Upper lobe of right lung (tissue), 1 donor: ENCODE data around the gene ADAMTSL3. TPM values are rescaled to one million over a fixed set of nuclear protein-coding genes. Genes with fewer than 3 reads are reported as not detected.

Source experiments
- ATAC-seq: fragments of 200-7000 bp; cut with Tn5 transposase; one replicate; pipeline ENCODE4 v1.9.1; 2020; ENCODE audit warnings: mild to moderate bottlenecking, moderate library complexity
- DNase-seq: peaks from one replicate; pipeline ENCODE4 v3.0.0-alpha.2; 2020
- H3K27ac ChIP-seq: fragments of 200-600 bp; one replicate; pipeline ENCODE4 v1.8.0; 2022
- H3K27me3 ChIP-seq: fragments of 200-600 bp; one replicate; pipeline ENCODE4 v1.8.0; 2022; ENCODE audit warnings: mild to moderate bottlenecking
- H3K36me3 ChIP-seq: fragments of 200-600 bp; one replicate; pipeline ENCODE4 v1.8.0; 2022
- H3K4me1 ChIP-seq: fragments of 200-600 bp; one replicate; pipeline ENCODE4 v1.8.0; 2022
- H3K4me3 ChIP-seq: fragments of 200-600 bp; one replicate; pipeline ENCODE4 v1.8.0; 2022; ENCODE audit warnings: mild to moderate bottlenecking
- H3K9me3 ChIP-seq: fragments of 200-600 bp; one replicate; pipeline ENCODE4 v1.8.0; 2022
- CTCF ChIP-seq: fragments of 200-600 bp; IDR thresholded peaks from one replicate; pipeline ENCODE4 v1.8.0; 2022; ENCODE audit warnings: antibody characterized with exemption
- intact Hi-C: fragments of 100-400 bp; cut with DNase I; formaldehyde crosslinking; loops from one replicate; pipeline ENCODE4 v1.11.0; 2022
- total RNA-seq: library from RNA; stranded (reverse); fragmentation: NEBNext Ultra II Directional; extraction: Animal tissue kit (Norgen Biotek cat#: 25700); gene quantifications from one replicate; pipeline ENCODE4 v1.2.1, GENCODE V29; 2021
- donor health status: DM: no; HTN: yes; CAD: no; lungs with severe emphysema.

ADAMTSL3 gene
- total RNA-seq, 1 donor from 2014 or later = 26.2 TPM

GRCh38 chr15:83846847-83847246 is 192.9 kb downstream of the ADAMTSL3 start:
- ATAC-seq = no peak
- peaks cover 18% of the 10 kb centered on the region for H3K4me1 ChIP-seq

GRCh38 chr15:83848315-83849050 is 194.6 kb downstream of the ADAMTSL3 start:
- Histone ChIP-seq H3K4me1 (peaks cover 18% of the 10 kb centered on the region), H3K27ac (no peak overlapping the region), H3K27me3 (no peaks in the 10 kb centered on the region), H3K9me3 (no peaks in the 10 kb centered on the region), H3K36me3 (no peaks in the 10 kb centered on the region), H3K4me3 (no peak overlapping the region)
- no peak for DNase-seq
- TF ChIP-seq CTCF = no peak
- ATAC-seq = no peak
- intact Hi-C loops = no loop called here

More at GRCh38 chr15:83846847-83847246, 192.9 kb downstream of the ADAMTSL3 start:
- intact Hi-C loops = no loop called here
- no peaks in the 10 kb centered on the region for H3K9me3 ChIP-seq
- H3K27me3 ChIP-seq = no peaks in the 10 kb centered on the region
- DNase-seq = no peak
- no peak overlapping the region for H3K27ac ChIP-seq
- no peaks in the 10 kb centered on the region for H3K36me3 ChIP-seq
- H3K4me3 ChIP-seq = no peak overlapping the region
- no peak for TF ChIP-seq CTCF

- Histone ChIP-seq H3K4me3 (no peak overlapping the region), H3K27me3 (no peaks in the 10 kb centered on the region), H3K9me3 (no peaks in the 10 kb centered on the region), H3K4me1 (peaks cover 18% of the 10 kb centered on the region), H3K36me3 (no peaks in the 10 kb centered on the region), H3K27ac (no peak overlapping the region)
- ATAC-seq = no peak
- DNase-seq = no peak
- intact Hi-C loops = no loop called here
- no peak for TF ChIP-seq CTCF
Measured at GRCh38 chr15:83850015-83850414, 196.1 kb downstream of the ADAMTSL3 start.

GRCh38 chr15:83850501-83851245 is 196.8 kb downstream of the ADAMTSL3 start:
- Histone ChIP-seq H3K27me3 (no peaks in the 10 kb centered on the region), H3K4me3 (no peak overlapping the region), H3K36me3 (no peaks in the 10 kb centered on the region), H3K4me1 (peaks cover 16% of the 10 kb centered on the region), H3K27ac (no peak overlapping the region), H3K9me3 (no peaks in the 10 kb centered on the region)
- ATAC-seq (no peak), DNase-seq (no peak)
- TF ChIP-seq CTCF = no peak
- intact Hi-C loops = no loop called here

- no peaks in the 10 kb centered on the region for H3K27me3 ChIP-seq
- no peaks in the 10 kb centered on the region for H3K4me1 ChIP-seq
- no peaks in the 10 kb centered on the region for H3K9me3 ChIP-seq
- ATAC-seq = no peak
- no peak overlapping the region for H3K27ac ChIP-seq
- no peak overlapping the region for H3K4me3 ChIP-seq
- intact Hi-C loops = no loop called here
- TF ChIP-seq CTCF = no peak
- H3K36me3 ChIP-seq = no peaks in the 10 kb centered on the region
- no peak for DNase-seq
Measured at GRCh38 chr15:83853232-83853631, 199.3 kb downstream of the ADAMTSL3 start.
